Glomerular endothelial cell (primary cell): ENCODE measurements around the gene MMD2. TPM values are rescaled to one million over a fixed set of nuclear protein-coding genes. Genes with fewer than 3 reads are reported as not detected.
"Not testable (repeated sequence)": the region's sequence is repeated elsewhere in the genome, so short reads cannot be mapped to it uniquely, and the experiment has no call there.

Experiments used
- DNase-seq: peaks from one replicate; pipeline ENCODE4 v3.0.0-alpha.2; 2011; ENCODE audit warnings: low read depth, low spot score; ENCODE audit errors: extremely low read depth
- total RNA-seq: library from RNA; depleted of rRNA; stranded (reverse); fragments of >200 nt; gene quantifications from 2 replicates; pipeline ENCODE4 v1.2.3, GENCODE V29; 2015

The MMD2 gene, protein sequence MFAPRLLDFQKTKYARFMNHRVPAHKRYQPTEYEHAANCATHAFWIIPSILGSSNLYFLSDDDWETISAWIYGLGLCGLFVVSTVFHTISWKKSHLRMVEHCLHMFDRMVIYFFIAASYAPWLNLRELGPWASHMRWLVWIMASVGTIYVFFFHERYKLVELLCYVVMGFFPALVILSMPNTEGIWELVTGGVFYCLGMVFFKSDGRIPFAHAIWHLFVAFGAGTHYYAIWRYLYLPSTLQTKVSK
- not detected in 2 replicates for total RNA-seq

DNA sequence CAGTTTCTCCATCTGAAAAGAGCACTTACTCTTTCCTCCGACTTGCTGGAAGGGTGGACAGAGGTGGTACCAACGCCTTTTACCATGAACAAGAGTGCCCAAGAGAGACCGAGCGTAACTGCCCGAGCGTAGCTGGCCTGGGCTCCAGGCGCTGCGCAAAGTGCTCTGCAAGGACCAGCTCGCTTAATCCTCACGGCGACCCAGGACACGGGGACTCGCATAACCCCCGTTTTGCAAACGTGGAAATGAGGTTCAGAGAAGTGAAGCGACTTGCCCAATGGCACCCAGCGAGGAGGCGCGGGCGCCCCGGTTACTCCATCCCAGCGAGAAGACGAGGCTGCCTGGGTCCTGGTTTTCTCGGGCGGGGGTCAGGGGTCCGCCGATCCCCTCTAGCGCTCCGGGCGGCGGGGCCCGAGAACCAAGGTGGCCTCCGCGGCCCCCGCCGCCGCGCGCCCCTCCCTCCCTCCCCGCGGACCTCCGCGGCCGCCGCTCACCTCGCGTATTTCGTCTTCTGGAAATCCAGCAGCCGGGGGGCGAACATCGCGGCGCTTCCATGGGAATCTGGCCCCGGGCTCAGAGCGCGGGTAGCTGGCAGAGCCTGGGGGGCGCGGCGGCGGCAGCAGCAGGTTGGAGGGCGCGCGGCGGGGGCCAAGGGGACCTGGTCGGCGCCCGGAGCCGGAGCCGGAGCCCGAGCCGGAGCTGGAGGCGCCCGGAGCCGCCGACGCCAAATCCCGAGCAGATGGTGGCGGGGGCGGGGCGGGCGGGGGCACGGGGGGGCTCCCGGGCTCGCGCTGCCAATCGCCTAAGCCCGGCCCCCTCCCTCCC is at the start of gene MMD2:
TSS of gene MMD2 (minus strand) at position 711 of the 825 bp plus-strand sequence. CDS start at position 541, 170 bp downstream.
- DNase-seq, result no peak

DNA sequence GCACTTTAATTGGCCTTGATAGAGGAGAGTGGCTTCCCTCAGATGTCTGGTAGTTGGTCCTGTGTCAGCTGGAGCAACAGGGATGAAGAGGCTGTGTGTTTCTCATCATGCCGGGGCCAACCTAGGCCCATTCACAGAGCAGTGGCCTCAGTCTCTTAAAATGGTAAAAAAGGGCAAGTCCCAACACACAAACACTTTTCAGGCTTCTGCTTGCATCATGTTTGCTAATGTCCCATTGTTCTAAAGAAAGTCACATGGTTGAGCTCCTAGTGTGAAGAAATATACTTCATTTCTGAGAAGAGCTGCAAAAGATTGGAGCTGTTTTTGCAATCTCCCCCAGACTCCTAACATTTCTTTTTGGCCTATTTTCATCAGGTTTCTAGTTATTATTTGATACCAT is 46.1 kb upstream of the MMD2 start:
- no peak for DNase-seq

DNA sequence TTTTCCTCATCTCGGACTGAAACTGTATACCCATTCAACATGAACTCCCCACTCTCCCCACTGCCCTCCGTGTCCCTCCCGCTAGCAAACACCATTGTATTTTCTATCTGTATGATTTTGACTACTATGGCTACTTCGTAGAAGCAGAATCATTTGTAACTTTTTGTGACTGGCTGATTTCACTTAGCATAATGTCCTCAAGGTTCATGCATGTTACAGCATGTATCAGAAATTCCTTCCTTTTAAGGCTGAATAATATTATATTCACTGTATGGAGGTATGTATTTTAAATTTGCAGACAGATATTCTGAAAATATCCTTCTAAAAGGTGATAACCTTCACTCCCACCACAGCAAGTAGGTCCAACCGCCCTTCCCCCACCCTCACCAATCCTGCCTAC is 42.9 kb upstream of the MMD2 start:
- DNase-seq, result no peak

DNA sequence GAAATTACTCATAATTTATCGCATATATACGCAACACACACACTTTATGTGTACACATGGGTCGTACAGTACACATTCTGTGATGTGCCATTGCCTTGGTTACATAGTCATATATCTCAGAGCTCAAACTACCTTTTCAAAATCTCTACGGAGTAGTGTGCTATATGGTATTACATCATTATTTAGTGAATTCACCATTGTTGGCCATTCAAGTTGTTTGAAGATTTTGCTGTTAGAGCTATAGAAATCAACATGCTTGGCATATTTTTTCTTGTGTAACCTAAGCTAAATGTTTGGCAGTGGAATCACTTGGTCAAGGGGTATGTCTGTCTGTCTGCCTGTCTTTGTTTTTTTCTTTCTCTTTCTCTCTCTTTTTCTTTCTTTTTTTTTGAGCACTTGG is 42.0 kb upstream of the MMD2 start:
- no peak for DNase-seq

DNA sequence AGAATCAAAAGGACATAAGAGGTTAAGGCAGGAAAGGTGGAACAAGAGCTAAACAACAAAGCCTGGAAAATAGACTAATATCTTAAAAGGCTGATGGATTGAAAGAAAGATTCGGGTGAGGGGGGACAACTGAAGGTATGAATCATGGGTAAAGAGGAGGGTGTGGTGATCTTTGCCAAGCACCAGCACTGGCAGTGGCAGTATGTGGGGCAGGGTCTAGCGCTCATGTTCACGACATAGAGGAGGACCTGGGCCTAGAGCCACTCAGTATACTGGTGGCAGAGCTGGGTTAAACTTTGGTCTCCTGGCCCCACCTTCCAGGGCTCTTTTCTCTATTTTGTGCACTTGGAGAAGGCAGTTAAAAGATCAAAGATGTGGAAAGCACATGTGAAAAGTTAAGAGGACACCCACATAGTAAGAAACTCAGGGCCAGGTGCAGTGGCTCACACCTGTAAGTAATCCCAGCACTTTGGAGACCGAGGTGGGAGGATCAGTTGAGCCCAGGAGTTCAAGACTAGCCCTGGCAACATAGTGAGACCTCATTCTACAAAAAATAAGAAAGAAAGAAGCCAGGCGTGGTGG is 40.5 kb upstream of the MMD2 start:
- DNase-seq, result no peak

DNA sequence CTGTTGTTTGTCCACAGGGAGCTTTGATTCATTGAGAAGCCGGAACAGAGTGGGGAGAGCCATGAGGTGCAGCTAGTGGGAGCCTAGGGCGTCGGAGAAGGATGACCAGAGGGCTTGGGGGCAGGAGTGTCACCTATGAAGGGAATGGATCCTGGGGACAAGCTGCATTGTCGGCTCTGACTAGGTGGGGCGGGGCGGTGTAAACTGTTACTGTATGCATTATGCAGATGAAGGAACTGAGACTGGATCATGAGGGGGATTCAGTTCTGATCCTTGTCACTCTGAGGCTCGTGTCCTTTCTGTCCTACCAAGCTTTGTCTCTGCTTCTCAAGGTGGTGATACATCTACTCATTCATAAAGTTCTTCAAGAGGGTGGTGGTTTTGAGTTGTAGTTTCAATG is 39.9 kb upstream of the MMD2 start:
- no peak for DNase-seq

DNA sequence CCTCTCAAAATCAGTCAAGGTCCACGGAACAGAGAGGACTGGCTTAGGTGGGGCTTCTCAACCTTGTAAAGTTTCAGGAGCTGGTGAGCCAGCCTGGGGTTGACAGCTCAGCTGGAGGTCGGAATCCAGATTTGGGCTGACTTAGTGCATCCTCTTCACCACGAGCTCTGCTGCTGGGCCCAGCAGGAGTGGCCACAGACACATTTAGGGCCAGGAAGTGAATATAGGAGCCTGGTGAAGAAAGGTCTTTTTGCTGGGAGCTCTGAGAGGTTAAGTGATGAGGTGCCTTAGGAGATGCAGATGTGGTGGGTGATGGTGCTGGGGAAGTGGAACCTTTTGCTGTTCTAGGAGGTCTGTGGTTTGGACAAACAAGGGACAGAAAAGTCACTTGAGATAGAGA is 39.3 kb upstream of the MMD2 start:
- DNase-seq, result no peak

DNA sequence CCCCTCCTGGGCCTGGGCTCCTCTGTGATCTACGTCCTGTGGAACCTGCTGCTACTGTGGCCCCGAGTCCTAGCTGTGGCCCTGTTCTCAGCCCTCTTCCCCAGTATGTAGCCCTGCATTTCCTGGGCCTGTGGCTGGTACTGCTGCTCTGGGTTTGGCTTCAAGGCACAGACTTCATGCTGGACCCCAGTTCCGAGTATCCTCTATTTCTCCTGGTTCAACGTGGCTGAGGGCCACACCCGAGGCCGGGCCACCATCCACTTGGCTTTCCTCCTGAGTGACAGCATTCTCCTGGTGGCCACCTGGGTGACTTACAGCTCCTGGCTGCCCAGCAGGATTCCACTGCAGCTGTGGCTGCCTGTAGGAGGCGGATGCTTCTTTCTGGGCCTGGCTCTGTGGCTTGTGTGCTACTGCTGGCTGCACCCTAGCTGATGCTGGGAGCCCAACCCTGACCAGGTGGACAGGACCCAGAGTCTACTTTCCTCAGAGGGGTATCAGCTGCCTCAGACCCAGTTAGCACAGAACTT is 37.8 kb upstream of the MMD2 start:
- no peak for DNase-seq

DNA sequence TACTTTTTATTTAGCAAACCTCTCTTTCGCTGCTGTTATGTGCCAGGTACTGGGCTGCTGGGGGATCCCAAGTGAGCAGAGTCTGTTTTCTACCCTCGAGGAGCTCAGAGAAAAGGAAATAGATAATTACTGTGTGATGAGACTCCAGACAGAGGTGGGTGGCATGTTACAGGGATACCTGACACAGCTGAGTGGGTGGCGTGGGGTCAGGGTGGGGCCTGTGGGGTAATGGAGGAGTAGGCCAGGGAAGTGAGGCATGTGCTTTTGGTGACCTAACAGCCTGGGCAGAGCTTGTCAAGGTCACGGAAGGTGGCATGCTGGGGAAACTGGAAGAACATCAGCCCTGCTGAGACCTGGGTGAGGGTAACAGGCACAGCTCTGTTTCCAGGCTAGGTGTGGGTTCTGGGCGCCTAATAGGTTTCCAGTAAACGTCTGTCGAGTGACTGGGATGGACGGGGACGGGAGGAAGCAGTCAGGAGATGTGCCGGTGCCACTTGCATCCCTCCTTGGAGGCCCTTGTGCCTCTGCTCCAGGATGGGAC is 36.5 kb upstream of the MMD2 start:
- DNase-seq, result no peak

DNA sequence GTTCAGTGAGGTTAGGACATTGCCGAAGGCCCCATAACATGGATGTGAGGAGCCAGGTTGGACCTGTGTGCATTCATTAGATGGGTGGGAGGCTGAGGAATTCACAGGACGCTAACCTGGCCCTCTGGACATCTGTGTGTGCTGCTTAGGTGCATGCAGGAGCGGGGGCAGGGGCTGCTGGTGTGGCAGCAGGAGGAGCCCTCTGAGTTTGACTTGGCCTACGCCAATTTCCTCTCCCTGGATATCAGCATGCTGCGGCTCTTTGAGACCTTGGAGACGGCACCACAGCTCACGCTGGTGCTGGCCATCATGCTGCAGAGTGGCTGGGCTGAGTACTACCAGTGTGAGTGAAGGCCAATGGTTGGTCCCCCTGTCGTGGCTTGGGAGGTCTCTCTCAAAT is 34.5 kb upstream of the MMD2 start:
- DNase-seq, result no peak

DNA sequence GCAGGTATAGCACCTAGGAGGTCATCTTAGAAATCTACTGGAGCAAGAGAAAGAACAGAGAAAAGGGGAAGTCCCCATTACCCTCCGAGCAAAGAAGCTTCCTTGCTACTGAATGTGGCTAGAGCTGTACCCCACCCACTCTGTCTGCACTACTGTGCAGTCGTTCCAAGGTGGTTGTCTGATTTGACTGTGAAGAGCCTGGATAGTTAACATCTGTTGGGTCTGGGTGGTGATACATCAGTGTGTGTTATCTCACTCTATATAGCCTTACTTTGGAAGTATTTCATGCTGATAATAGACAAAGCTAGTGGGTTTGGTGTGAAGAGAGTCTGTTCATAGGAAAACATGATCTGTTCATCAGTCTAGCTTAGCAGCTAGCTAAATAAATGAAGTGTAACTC is 23.8 kb upstream of the MMD2 start:
- not testable (repeated sequence) for DNase-seq

DNA sequence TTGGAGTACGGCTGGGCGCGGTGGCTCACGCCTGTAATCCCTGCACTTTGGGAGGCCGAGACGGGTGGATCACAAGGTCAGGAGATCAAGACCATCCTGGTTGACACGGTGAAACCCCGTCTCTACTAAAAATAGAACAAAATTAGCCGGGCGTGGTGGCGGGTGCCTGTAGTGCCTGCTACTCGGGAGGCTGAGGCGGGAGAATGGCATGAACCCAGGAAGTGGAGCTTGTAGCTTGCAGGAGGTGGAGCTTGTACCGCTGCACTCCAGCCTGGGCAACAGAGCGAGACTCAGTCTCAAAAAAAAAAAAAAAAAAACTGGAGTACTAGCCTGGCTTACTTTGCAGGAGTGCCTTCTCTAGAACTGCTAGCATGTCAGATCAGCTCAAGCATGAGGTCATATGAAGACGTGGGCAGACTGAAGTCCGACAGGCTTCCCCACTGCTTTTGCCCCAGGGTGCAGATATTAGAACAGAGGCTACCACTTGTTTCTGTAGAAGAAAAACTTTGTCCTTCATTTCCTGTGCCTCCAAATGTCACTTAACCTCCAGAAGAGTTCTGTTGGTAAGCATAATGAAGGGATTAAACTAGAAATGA is 22.4 kb upstream of the MMD2 start:
- DNase-seq, result not testable (repeated sequence)

DNA sequence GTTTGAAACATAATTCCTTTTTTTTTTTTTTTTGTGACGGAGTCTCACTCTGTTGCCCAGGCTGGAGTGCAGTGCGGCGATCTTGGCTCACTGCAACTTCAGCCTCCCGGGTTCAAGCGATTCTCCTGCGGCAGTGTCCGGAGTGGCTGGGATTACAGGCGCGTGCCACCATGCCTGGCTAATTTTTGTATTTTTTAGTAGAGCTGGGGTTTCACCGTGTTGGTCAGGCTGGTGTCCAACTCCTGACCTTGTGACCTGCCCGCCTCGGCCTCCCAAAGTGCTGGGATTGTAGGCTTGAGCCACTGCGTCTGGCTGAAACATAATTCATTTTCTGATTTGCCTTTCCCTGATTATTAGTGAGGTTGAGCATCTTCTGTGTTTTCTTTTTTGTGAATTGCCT is 16.6 kb upstream of the MMD2 start:
- not testable (repeated sequence) for DNase-seq

DNA sequence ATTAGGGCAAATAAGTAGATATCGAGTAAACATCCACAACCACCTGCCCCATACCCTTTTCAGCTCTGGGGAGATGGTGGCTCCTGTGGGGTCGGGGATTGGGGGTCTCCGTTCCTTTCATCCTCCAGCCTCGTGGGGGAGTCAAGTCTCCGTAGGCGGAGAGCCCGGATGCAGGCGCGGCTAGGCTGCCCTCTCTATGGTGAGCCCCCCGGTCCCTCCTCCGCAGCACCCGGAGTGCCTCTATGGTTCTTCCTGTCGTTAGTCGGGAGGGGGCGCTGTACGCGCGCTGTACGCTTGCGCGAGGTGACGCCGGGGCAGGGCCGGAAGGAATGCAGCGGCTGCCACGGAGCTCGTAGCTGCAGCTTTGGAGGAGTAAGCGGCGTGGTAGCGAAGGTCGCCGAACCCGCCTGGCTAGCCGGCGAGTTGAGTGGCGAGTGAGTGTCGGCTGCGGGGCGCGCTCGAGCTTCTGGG is 14.8 kb upstream of the MMD2 start:
- DNase-seq, result peak; percentile 34

DNA sequence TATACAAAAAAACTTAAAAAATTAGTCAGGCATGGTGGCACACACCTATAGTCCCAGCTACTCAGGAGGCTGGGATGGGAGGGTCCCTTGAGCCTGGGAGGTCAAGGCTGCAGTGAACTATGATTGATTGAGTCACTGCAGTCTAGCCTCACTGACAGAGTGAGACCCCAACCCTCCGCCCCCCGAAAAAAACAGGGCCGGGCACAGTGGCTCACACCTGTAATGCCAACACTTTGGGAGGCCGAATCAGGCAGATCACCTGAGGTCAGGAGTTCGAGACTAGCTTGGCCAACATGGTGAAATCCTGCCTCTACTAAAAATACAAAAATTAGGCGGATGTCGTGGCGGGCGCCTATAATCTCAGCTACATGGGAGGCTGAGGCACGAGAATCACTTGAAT is 13.5 kb upstream of the MMD2 start:
- not testable (repeated sequence) for DNase-seq

DNA sequence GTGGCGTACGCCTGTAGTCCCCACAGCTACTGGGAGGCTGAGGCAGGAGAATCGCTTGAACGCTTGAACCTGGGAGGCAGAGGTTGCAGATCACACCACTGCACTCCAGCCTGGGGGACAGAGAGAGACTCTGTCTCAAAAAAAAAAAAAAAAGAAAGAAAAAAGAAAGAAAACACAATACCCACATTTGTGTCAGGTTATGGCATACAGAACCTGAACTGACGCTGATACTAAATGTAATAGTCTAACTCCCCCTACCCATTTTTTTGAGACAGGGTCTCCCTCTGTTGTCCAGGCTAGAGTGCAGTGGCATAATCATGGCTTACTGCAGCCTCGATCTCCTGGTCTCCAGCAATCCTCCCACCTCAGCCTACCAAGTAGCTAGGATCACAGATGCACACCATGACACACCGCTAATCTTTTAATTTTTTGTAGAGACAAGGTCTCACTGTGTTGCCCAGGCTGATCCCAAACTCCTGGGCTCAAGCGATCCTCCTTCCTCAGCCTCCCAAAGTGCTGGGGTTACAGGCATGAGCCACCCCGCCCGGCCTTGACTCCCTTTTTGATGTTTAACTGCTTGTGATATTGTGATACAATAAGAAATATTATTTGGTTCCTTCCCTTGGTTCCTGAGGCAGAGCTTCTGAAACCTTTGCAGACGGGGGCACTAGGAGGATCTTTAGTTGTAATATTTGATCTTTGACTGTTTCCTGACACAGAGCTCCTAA is 6.5 kb upstream of the MMD2 start:
- no peak for DNase-seq

DNA sequence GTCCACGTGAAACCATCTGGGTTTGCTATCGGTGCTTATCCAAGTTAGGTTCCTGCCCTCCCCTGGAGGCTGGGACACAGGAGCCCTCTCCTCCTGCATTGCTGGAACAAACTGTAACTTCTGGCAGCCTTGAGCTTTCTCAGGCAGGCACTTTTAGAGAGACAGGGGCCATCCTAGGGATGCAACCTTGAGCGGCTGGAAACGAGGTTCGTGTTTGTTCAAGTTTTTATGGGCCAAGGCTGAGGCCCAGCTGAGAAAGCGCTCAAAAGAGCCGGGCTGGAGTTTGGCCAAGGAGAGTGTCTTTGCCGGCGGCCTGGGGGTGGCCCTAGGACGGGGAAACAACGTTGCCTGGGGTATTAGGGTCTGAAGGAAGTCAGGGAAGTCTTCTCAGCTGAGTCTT is 5.5 kb upstream of the MMD2 start:
- DNase-seq, result no peak

DNA sequence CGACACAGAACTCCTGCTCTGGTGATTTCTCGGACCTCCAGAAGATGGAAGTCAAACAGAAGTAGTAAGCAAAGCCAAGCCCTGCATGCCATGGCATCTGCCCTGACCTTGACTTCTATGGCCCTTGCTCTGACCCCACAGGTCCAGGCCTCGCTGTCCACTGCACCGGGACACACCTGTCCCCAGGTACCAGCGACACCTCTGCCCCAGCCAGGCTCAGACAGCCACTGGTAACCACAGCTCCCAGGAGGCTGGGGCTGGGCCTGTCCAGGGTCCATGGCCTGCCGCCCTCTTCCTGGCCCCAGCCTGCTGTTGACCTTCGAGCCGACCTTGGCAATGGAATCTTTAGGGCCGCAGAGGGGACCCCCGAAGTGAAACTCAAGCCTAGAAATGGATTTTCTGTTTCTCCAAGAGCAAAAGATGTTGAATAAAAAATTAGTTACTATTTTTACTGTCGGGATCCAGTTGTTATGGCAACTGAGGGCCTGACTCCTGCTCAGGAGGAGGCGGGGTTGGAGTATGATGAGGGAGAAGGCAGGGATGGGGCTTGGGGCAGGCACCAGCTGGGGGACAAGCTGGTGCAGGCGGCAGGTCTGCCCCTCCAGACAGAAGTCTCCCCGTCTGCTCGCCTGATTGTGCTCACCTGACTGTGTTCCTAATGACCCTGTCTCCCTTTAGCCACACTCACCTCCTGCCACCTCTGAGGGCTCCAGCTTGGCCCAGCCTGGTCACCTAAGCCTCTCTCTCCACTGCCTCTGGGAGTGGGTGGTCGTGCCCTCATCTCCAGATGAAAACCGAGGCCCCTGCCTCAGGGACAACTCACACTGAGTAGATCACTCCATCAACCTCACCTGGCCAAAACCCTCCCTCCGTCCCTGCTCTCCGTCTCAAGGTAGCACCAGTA is 4.1 kb upstream of the MMD2 start:
- DNase-seq, result no peak

DNA sequence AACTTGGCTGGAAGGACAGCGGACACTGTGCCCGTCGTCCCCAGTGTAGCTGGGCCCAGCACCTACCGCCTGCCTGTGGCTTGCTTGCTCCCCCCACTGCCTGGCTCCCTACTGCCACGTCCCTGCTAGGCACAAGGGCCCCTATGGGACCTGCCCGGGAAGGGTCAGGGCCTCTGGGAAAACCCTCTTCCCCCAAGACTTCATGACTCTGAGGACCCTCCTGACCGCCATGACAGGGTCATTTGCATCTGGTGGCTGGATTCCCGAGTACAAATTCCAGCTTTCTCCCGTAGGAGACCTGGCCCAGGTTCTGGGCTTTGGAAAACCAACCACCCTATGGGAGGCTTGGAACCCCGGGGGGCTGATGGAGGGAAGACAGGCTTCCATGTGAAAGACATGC is 1.4 kb upstream of the MMD2 start:
- no peak for DNase-seq
